AG20443 (cell line): Measurements from ENCODE around the gene ZNF569.
A peak's percentile ranks its signal among the peaks of the same experiment; 100 is the strongest.
"Not testable (repeated sequence)": the region's sequence is repeated elsewhere in the genome, so short reads cannot be mapped to it uniquely, and the experiment has no call there.

Experiments
- DNase-seq: peaks from one replicate; pipeline ENCODE4 v3.0.0; 2012; ENCODE audit warnings: low spot score, mixed read lengths

Gene ZNF569

GRCh38 chr19:37466798-37467607, at the start of gene ZNF569:
ZNF569 (minus strand) TSS chr19:37467444; CDS start chr19:37444921, 22,523 bp downstream.
- peak; percentile 86 for DNase-seq

- DNase-seq = no peak
Observed at GRCh38 chr19:37513397-37513796, 46.2 kb upstream of the ZNF569 start.

DNA sequence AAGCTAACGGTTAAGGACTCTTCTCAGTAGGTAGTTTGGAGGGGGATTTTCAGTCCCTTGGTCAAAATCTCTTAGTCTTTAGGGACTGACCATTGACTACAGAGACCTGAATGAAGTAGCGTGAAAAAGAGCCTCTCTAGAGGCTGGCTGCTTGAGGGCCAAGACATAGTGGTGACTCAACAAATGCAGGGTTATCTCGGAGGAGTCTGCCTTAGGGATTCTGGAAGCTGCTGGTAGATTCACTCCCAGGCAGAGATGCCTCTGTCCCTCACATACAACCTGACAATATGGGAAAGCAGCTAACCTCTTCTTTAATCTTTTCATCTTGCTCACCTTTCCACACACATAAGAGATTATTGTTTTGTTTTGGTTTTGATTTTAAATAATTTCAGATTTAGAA, 44.6 kb upstream of the ZNF569 start:
- DNase-seq = no peak

DNA sequence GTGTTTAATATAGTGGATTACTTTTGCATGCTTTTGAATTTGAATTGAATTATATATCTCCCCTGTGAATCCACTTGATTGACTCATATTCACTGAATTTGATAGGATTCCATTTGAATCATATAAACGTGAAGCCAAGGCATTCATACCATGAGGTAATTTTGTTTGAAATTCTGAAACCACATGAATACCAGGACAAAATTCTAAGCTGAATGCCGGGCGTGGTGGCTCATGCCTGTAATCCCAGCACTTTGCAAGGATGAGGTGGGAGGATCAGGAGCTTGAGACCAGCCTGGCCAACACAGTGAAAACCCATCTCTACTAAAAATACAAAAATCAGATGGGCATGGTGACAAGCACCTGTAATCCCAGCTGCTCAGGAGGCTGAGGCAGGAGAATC, 43.9 kb upstream of the ZNF569 start:
- no peak for DNase-seq

DNA sequence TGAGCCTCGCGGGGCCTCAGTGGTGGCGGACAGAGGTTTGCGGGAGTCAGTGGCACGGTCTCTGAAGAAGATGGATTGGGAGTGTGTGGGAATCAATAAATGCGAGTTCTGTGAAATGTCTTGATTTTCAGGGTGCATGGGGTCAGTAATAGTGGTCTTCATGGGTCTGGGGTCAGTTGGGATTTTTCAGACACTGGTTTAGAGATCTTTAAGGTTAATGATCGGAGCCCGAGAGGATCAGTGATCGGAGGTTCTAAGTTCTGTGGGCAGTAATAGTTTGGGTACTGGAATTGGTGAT, 39.9 kb upstream of the ZNF569 start:
- DNase-seq = no peak

DNA sequence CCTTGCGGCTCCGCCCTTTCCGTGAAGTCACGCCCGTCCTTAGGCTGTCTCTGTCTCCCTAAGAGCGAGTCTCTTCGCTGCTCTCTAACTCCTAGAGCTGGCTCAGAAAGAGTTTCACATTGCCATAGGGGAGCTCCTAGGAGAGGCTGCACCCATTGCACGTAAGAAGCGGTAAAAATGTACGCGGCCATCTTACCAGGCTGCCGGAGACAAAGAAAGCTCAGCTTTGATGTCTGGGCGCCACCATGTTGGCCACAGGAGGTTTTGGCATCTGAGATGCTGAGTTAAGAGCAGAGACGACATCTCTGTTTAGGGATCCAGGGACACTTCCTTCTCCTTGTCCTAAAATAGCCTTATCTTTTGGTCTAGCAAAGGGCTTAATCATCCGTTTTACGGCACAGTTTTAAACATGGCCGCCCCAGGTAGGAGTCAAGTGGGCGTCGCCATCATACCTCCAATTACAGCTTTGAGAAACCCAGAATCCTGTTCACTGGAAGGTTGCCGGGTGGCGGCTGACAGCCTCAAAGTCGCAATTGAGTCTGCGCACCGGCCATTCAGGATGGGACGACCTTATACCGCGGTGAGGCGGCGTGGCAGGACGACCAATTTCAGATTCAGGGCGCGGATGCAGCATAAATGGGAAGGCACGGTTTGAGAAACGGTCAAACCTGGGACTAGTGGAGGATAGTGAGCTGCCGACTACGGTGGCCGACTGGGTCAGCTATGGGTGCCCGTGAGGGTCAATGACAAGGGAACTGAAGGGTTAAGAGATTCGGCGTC, 39.3 kb upstream of the ZNF569 start, which contains the start of gene ZNF793:
Gene ZNF793 (plus strand): TSS at position 553 of the 780 bp plus-strand sequence. CDS start 16,501 bp downstream, outside the sequence.
- DNase-seq = peak; percentile 85

DNA sequence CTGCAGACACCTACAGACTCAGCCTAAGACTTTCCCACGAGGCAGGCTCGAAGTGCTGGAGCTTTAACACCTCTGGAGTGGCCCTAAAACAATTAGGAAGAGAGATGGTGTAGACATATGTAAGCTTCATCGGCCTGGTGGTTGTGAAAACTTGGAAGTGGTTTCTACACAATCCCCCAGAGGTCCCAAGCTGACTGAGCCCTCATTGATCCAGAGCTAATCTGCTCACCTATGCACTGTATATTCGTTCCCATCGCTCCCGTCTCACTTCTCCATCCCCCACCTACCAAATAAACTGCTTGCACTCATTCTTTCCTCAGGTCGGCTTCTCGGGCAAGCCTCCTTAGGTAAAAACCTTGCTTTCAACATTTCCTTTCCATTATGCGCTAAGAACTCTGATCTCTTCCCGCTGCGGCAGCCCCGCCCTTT, 38.7 kb upstream of the ZNF569 start:
- DNase-seq = no peak

DNA sequence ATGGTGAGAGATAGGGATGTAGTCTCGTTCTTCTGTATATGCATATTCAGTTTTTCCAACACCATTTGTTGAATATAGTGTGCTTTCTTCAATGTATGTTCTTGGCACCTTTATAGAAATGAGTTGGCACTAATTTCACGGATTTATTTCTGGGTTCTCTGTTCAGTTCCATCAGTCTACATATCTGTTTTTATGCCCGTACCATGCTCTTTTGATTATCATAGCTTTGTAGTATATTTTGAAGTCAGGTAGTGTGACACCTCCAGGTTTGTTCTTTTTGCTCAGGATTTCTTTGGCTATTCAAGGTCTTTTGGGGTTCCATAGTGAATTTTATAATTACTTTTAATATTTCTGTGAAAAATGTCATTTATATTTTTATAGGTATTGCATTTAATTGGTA, 25.0 kb upstream of the ZNF569 start:
- no peak for DNase-seq

GRCh38 chr19:37484406-37485168, 17.3 kb upstream of the ZNF569 start:
- DNase-seq = no peak

DNA sequence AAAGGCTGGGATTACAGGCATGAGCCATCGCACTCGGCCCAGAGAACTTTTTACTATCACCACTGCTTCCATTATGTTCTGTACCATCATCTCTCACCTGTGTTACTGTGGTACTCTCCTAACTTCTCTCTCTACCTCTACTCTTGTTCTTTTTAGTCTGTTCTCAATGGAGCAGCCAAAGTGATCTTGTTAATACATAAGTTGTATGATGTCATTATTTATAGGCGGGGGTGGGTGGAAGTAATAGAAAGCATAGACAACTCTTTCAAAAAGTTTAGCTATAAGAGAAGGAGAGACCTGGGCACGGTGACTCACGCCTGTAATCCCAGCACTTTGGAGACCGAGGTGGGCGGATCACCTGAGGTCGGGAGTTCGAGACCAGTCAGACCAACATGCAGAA, 4.9 kb upstream of the ZNF569 start:
- no peak for DNase-seq

- DNase-seq = no peak
Observed at GRCh38 chr19:37470216-37470615, 3.0 kb upstream of the ZNF569 start.

DNA sequence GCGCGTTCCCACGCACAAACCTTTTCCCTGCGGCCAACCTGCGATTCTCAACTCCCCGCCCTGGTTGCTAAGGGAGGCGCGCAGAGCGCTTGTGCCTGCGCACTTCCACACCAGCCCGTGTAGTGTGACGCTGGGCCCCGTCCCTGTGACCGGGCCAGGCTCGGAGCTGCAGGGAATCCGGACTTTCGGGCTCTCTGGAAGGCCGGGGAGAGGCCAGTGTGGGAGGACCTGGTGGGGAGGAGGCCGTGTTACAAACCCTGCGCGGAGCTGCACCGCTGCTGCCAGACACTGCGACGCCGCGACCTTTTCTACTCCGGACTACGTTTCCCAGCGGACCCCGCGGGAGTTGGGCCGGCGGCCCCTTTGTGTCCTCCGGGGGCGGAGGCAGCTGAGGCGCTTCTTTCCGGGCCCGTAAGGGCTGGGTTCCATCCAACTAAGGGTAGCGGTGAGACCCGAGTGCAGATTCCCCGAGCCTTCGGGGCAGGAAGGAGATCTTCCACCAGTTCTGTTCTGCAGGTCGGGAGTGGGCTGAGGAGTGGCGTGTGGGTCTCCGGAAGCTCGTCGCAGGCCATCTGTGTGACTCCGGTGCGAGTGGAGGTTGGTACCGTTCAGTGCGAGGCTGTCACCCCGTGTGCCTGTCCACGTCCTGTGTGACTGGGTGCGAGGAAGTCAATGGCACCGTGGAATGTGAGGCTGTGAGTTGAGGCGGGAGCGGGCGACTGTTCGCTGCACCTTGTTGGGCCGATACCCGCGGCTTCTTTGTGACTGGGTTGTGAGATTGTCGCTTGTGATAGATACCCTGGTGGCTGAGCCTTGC, 1.9 kb upstream of the ZNF569 start, which contains the start of gene ZNF570:
Gene ZNF570 (plus strand): TSS at position 396 of the 817 bp plus-strand sequence. CDS start 999 bp downstream, outside the sequence.
- peak; percentile 92 for DNase-seq

GRCh38 chr19:37467608-37468090, 405 bp upstream of the ZNF569 start:
- DNase-seq = no peak

GRCh38 chr19:37466277-37466797, 907 bp downstream of the ZNF569 start:
- DNase-seq = no peak

GRCh38 chr19:37452500-37453245, 14.6 kb downstream of the ZNF569 start:
- DNase-seq = no peak

GRCh38 chr19:37413313-37414084, 53.7 kb downstream of the ZNF569 start:
- no peak for DNase-seq

GRCh38 chr19:37412700-37413099, 54.5 kb downstream of the ZNF569 start:
- DNase-seq = no peak

DNA sequence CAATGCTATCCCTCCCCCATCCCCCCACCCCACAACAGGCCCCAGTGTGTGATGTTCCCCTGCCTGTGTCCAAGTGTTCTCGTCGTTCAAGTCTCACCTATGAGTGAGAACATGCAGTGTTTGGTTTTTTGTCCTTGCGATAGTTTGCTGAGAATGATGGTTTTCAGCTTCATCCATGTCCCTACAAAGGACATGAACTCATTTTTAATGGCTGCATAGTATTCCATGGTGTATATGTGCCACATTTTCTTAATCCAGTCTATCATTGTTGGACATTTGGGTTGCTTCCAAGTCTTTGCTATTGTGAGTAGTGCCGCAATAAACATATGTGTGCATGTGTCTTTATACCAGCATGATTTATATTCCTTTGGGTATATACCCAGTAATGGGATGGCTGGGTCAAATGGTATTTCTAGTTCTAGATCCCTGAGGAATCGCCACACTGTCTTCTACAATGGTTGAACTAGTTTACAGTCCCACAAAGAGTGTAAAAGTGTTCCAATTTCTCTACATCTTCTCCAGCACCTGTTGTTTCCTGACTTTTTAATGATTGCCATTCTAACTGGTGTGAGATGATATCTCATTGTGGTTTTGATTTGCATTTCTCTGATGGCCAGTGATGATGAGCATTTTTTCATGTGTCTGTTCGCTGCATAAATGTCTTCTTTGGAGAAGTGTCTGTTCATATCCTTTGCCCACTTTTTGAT, 61.0 kb downstream of the ZNF569 start:
- not testable (repeated sequence) for DNase-seq

DNA sequence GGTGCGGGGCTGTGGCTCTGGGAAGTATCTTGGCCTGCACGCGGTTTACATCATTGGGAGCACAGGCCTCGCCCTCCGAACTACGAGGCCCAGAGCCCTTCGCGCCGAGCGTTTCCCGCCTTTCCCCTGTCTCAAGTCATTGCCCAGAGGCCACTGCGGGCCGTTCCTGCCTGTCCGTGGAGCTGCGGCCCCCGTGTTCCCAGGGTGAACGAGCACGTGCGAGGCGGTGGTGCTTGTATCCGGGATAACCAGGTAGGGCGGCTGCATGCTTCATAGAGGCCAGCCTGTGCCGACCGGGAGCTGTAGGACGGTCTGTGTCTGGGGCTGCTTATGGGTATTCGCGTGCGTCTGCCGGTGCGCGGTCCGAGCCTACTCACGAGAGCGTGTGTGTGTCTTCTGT, 63.8 kb downstream of the ZNF569 start:
- no peak for DNase-seq
